NT2/D1 (cell line): ENCODE results near the gene OR6Q1.

Experiments
- DNase-seq: peaks from one replicate; pipeline ENCODE4 v3.0.0-alpha.2; 2011; ENCODE audit warnings: low read depth, low spot score
- H3K27me3 ChIP-seq: 2 replicates; pipeline ENCODE4 v1.6.0; 2011; ENCODE audit warnings: mild to moderate bottlenecking; ENCODE audit not compliant: insufficient read length, insufficient read depth
- H3K36me3 ChIP-seq: 2 replicates; pipeline ENCODE4 v1.6.1; 2011; ENCODE audit warnings: mild to moderate bottlenecking, low read length, mixed read lengths; ENCODE audit not compliant: insufficient read depth, insufficient read length
- H3K4me1 ChIP-seq: 2 replicates; pipeline ENCODE4 v1.5.1; 2011; ENCODE audit not compliant: insufficient read depth, insufficient read length
- H3K4me3 ChIP-seq: 2 replicates; pipeline ENCODE4 v1.5.1; 2011; ENCODE audit warnings: low read depth; ENCODE audit not compliant: insufficient read length
- H3K9ac ChIP-seq: 2 replicates; pipeline ENCODE4 v1.6.0; 2011; ENCODE audit warnings: low read depth; ENCODE audit not compliant: insufficient read length
- H3K9me3 ChIP-seq: 2 replicates; pipeline ENCODE4 v1.5.1; 2011; ENCODE audit warnings: mild to moderate bottlenecking, low read length; ENCODE audit not compliant: insufficient read depth
- SUZ12 ChIP-seq: IDR thresholded peaks from 2 replicates; pipeline ENCODE4 v1.6.1; 2011; ENCODE audit not compliant: insufficient read length, insufficient read depth; ENCODE audit errors: extremely low read depth
- YY1 ChIP-seq: IDR thresholded peaks from 2 replicates; pipeline ENCODE4 v1.6.1; 2011; ENCODE audit not compliant: insufficient read length, insufficient read depth
- ZNF274 ChIP-seq: IDR thresholded peaks from 2 replicates; pipeline ENCODE4 v1.6.1; 2011; ENCODE audit warnings: mild to moderate bottlenecking, low read depth, low read length

OR6Q1 gene

GRCh38 chr11:58003591-58003990 lies 27.2 kb upstream of the OR6Q1 start:
- TF ChIP-seq SUZ12 (no peak), ZNF274 (no peak), YY1 (no peak)
- no peak overlapping the region for H3K9ac ChIP-seq

GRCh38 chr11:58004664-58005063 lies 26.1 kb upstream of the OR6Q1 start:
- DNase-seq, result no peak
- Histone ChIP-seq H3K36me3 (no peaks in the 10 kb centered on the region), H3K4me1 (no peaks in the 10 kb centered on the region), H3K9me3 (no peaks in the 10 kb centered on the region), H3K27me3 (no peaks in the 10 kb centered on the region), H3K4me3 (no peak overlapping the region), H3K9ac (no peak overlapping the region)
- no peak for TF ChIP-seq YY1
- no peak for TF ChIP-seq ZNF274
- TF ChIP-seq SUZ12, result no peak

More at GRCh38 chr11:58003591-58003990, 27.2 kb upstream of the OR6Q1 start:
- no peaks in the 10 kb centered on the region for H3K9me3 ChIP-seq
- H3K4me3 ChIP-seq, result no peak overlapping the region
- H3K4me1 ChIP-seq, result no peaks in the 10 kb centered on the region
- H3K36me3 ChIP-seq, result no peaks in the 10 kb centered on the region
- H3K27me3 ChIP-seq, result no peaks in the 10 kb centered on the region
- no peak for DNase-seq

GRCh38 chr11:58006940-58007339 lies 23.8 kb upstream of the OR6Q1 start:
- Histone ChIP-seq H3K9me3 (no peaks in the 10 kb centered on the region), H3K9ac (no peak overlapping the region), H3K36me3 (no peaks in the 10 kb centered on the region), H3K27me3 (no peaks in the 10 kb centered on the region), H3K4me1 (no peaks in the 10 kb centered on the region), H3K4me3 (no peak overlapping the region)
- DNase-seq, result no peak
- TF ChIP-seq YY1, result no peak
- TF ChIP-seq ZNF274, result no peak

- Histone ChIP-seq H3K4me1 (no peaks in the 10 kb centered on the region), H3K9ac (no peak overlapping the region), H3K36me3 (no peaks in the 10 kb centered on the region), H3K4me3 (no peak overlapping the region), H3K27me3 (no peaks in the 10 kb centered on the region), H3K9me3 (no peaks in the 10 kb centered on the region)
- no peak for TF ChIP-seq YY1
- TF ChIP-seq SUZ12, result no peak
- TF ChIP-seq ZNF274, result no peak
- no peak for DNase-seq
Measured at GRCh38 chr11:58011771-58012170, 19.0 kb upstream of the OR6Q1 start.

GRCh38 chr11:58023435-58023931 lies 7.3 kb upstream of the OR6Q1 start, which contains the start of gene OR9Q1:
Gene OR9Q1, plus strand, starts transcription at chr11:58023881. Its CDS starts 155,564 bp downstream, at chr11:58179445.
- TF ChIP-seq ZNF274 (no peak), YY1 (no peak), SUZ12 (no peak)

GRCh38 chr11:58024601-58025091 lies 6.1 kb upstream of the OR6Q1 start:
- no peak for DNase-seq
- TF ChIP-seq YY1 (no peak), ZNF274 (no peak), SUZ12 (no peak)

More at GRCh38 chr11:58023435-58023931, 7.3 kb upstream of the OR6Q1 start, which contains the start of gene OR9Q1:
- no peak for DNase-seq
- no peak within 1 kb of the TSS for H3K4me3 ChIP-seq
- no peaks in the 10 kb centered on the region for H3K4me1 ChIP-seq
- H3K9me3 ChIP-seq, result no peaks in the 10 kb centered on the region
- no peaks in the 10 kb centered on the region for H3K36me3 ChIP-seq
- no peak within 1 kb of the TSS for H3K9ac ChIP-seq
- H3K27me3 ChIP-seq, result no peaks in the 10 kb centered on the region

GRCh38 chr11:58027341-58027740 lies 3.4 kb upstream of the OR6Q1 start:
- no peaks in the 10 kb centered on the region for H3K36me3 ChIP-seq
- H3K9ac ChIP-seq, result no peak overlapping the region
- no peaks in the 10 kb centered on the region for H3K27me3 ChIP-seq
- no peaks in the 10 kb centered on the region for H3K9me3 ChIP-seq
- no peak overlapping the region for H3K4me3 ChIP-seq
- DNase-seq, result no peak
- no peak for TF ChIP-seq YY1
- no peak for TF ChIP-seq SUZ12
- TF ChIP-seq ZNF274, result no peak
- H3K4me1 ChIP-seq, result no peaks in the 10 kb centered on the region

More at GRCh38 chr11:58024601-58025091, 6.1 kb upstream of the OR6Q1 start:
- Histone ChIP-seq H3K27me3 (no peaks in the 10 kb centered on the region), H3K4me3 (no peak overlapping the region), H3K4me1 (no peaks in the 10 kb centered on the region), H3K9me3 (no peaks in the 10 kb centered on the region), H3K9ac (no peak overlapping the region), H3K36me3 (no peaks in the 10 kb centered on the region)
